Mucosa of gallbladder (tissue), 1 donor: ENCODE data around the gene BCAR3. TPM values are rescaled to one million over a fixed set of nuclear protein-coding genes. Genes with fewer than 3 reads are reported as not detected.

ENCODE experiments used
- DNase-seq: peaks from one replicate; pipeline ENCODE4 v3.0.0-alpha.2; 2020; ENCODE audit warnings: low spot score
- total RNA-seq: library from RNA; stranded (reverse); gene quantifications from one replicate; pipeline ENCODE4 v1.2.1, GENCODE V29; 2021
- donor health status: DM: no; HTN: no; CAD: no.

BCAR3 gene
- total RNA-seq, 1 donor from 2014 or later, result 51.8 TPM

GRCh38 chr1:93638981-93639380 is 42.7 kb downstream of the BCAR3 start:
- no peak for DNase-seq

- DNase-seq, result peak; percentile 49
Measured at GRCh38 chr1:93638307-93638847, 43.3 kb downstream of the BCAR3 start.

GRCh38 chr1:93636712-93637111 is 44.9 kb downstream of the BCAR3 start:
- DNase-seq, result no peak

- no peak for DNase-seq
Measured at GRCh38 chr1:93635614-93636543, 45.8 kb downstream of the BCAR3 start.

GRCh38 chr1:93633313-93633712 is 48.3 kb downstream of the BCAR3 start:
- no peak for DNase-seq

GRCh38 chr1:93631626-93632365 is 49.8 kb downstream of the BCAR3 start:
- DNase-seq, result no peak

GRCh38 chr1:93630168-93630567 is 51.5 kb downstream of the BCAR3 start:
- DNase-seq, result no peak

- DNase-seq, result peak; percentile 60
Measured at GRCh38 chr1:93629101-93630059, 52.3 kb downstream of the BCAR3 start.

GRCh38 chr1:93628681-93629080 is 53.0 kb downstream of the BCAR3 start:
- no peak for DNase-seq

- DNase-seq, result no peak
Measured at GRCh38 chr1:93625582-93626327, 55.9 kb downstream of the BCAR3 start.

- DNase-seq, result no peak
Measured at GRCh38 chr1:93623875-93624274, 57.8 kb downstream of the BCAR3 start.

GRCh38 chr1:93623436-93623835 is 58.2 kb downstream of the BCAR3 start:
- DNase-seq, result no peak

- no peak for DNase-seq
Measured at GRCh38 chr1:93621246-93621645, 60.4 kb downstream of the BCAR3 start.

GRCh38 chr1:93620841-93621210 is 60.8 kb downstream of the BCAR3 start:
- DNase-seq, result peak; percentile 75

- no peak for DNase-seq
Measured at GRCh38 chr1:93620172-93620840, 61.3 kb downstream of the BCAR3 start.

- DNase-seq, result no peak
Measured at GRCh38 chr1:93619507-93620171, 62.0 kb downstream of the BCAR3 start.

GRCh38 chr1:93617670-93618499 is 63.8 kb downstream of the BCAR3 start:
- peak; percentile 86 for DNase-seq

GRCh38 chr1:93616996-93617669 is 64.5 kb downstream of the BCAR3 start:
- DNase-seq, result peak; percentile 53
